ENCODE measurements around the gene TMEM236. TPM values are rescaled to one million over a fixed set of nuclear protein-coding genes. Genes with fewer than 3 reads are reported as not detected.
"Not testable (repeated sequence)": the region's sequence is repeated elsewhere in the genome, so short reads cannot be mapped to it uniquely, and the experiment has no call there.

TMEM236 gene
- polyA plus RNA-seq, 1 donor (not counting 4 experiments of a cell fraction or from before 2014, with no cell fraction given) = 0.13 TPM

DNA sequence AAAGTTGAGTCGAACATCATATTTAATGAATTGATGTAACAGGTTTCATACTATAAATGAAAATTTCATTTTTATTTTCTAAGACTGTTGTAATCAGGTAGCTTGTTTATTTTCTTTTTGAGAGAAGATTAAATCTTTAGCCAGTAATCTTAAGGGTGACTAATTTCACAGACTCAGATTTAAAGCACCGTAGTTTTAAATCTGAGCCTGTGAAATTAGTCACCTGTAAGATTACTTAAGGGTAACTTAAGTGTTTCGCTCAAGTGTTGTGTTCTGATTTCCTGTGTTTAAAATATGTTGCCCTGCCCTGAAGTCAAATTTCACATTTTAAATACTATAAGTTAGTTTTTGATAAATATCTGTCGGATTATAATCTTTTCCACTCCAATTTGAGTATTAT is 35.8 kb upstream of the TMEM236 start:
- H3K9me1 ChIP-seq (ENCODE audit: control insufficient read depth, extremely low read depth, insufficient read depth, low read length) = no peaks in the 10 kb centered on the region
- no peak for FAIRE-seq

DNA sequence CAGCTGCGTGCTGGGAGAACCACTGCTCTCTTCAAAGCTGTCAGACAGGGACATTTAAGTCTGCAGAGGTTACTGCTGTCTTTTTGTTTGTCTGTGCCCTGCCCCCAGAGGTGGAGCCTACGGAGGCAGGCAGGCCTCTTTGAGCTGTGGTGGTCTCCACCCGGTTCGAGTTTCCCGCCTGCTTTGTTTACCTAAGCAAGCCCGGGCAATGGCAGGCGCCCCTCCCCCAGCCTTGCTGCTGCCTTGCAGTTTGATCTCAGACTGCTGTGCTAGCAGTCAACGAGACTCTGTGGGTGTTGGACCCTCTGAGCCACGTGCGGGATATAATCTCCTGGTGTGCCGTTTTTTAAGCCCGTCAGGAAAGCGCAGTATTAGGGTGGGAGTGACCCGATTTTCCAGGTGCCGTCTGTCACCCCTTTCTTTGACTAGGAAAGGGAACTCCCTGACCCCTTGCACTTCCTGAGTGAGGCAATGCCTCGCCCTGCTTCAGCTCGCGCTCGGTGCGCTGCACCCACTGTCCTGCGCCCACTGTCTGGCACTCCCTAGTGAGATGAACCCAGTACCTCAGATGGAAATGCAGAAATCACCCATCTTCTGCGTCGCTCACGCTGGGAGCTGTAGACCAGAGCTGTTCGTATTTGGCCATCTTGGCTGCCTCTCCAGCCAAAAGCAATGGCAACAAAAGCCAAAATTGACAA is 29.5 kb upstream of the TMEM236 start:
- H2AFZ ChIP-seq (ENCODE audit: control insufficient read depth, low read length); H3K4me2 ChIP-seq (ENCODE audit: control insufficient read depth, extremely low read depth, insufficient read depth, low read depth, low read length); H4K20me1 ChIP-seq (ENCODE audit: control insufficient read depth, extremely low read depth, insufficient read depth, low read length); H3K9ac ChIP-seq (ENCODE audit: control insufficient read depth, extremely low read depth, insufficient read depth, low read length); H3K9me3 ChIP-seq (ENCODE audit: control insufficient read depth, low read depth, low read length); H3K79me2 ChIP-seq (ENCODE audit: control insufficient read depth, insufficient read depth, low read length); H3K27ac ChIP-seq (ENCODE audit: control insufficient read depth, insufficient read depth, low read length); dilution Hi-C loops (cut with MboI; ENCODE audit: extremely low pct_ligation_motif_present, low sequenced_read_pairs); H3K36me3 ChIP-seq (ENCODE audit: control insufficient read depth in 2 of 2, extremely low read depth in 1 of 2, insufficient read depth in 2 of 2, low read length in 2 of 2); FAIRE-seq; H3K27me3 ChIP-seq (ENCODE audit: control insufficient read depth, extremely low read depth, insufficient read depth, low read length); H3K4me3 ChIP-seq (ENCODE audit: control insufficient read depth in 2 of 3, extremely low read depth in 1 of 3, insufficient read depth in 2 of 3, low read depth in 1 of 3, low read length in 3 of 3); H3K4me1 ChIP-seq (ENCODE audit: control insufficient read depth, extremely low read depth, insufficient read depth, low read length); H3K9me1 ChIP-seq (ENCODE audit: control insufficient read depth, extremely low read depth, insufficient read depth, low read length); DNase-seq (ENCODE audit: low read depth, low spot score): not testable (repeated sequence)

More for the DNA sequence above, 35.8 kb upstream of the TMEM236 start:
- peaks cover 10 to 11% of the 10 kb centered on the region in 2 experiments for H3K36me3 ChIP-seq (ENCODE audit: control insufficient read depth in 2 of 2, extremely low read depth in 1 of 2, insufficient read depth in 2 of 2, low read length in 2 of 2)
- H3K27me3 ChIP-seq (ENCODE audit: control insufficient read depth, extremely low read depth, insufficient read depth, low read length) = no peaks in the 10 kb centered on the region
- no peak for TF ChIP-seq EZH2 (IDR thresholded peaks at IDR 0.05; ENCODE audit: low read length)
- TF ChIP-seq, protein P1, sequence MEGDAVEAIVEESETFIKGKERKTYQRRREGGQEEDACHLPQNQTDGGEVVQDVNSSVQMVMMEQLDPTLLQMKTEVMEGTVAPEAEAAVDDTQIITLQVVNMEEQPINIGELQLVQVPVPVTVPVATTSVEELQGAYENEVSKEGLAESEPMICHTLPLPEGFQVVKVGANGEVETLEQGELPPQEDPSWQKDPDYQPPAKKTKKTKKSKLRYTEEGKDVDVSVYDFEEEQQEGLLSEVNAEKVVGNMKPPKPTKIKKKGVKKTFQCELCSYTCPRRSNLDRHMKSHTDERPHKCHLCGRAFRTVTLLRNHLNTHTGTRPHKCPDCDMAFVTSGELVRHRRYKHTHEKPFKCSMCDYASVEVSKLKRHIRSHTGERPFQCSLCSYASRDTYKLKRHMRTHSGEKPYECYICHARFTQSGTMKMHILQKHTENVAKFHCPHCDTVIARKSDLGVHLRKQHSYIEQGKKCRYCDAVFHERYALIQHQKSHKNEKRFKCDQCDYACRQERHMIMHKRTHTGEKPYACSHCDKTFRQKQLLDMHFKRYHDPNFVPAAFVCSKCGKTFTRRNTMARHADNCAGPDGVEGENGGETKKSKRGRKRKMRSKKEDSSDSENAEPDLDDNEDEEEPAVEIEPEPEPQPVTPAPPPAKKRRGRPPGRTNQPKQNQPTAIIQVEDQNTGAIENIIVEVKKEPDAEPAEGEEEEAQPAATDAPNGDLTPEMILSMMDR (optimal IDR thresholded peaks at IDR 0.05 in 1 of 3, IDR thresholded peaks at IDR 0.05 in 1 of 3, conservative IDR thresholded peaks at IDR 0.05 in 1 of 3; ENCODE audit: extremely low read depth in 1 of 3, insufficient read depth in 2 of 3, low read length in 3 of 3) = no peak
- no peaks in the 10 kb centered on the region for H3K4me1 ChIP-seq (ENCODE audit: control insufficient read depth, extremely low read depth, insufficient read depth, low read length)
- H4K20me1 ChIP-seq (ENCODE audit: control insufficient read depth, extremely low read depth, insufficient read depth, low read length) = no peaks in the 10 kb centered on the region
- H3K79me2 ChIP-seq (ENCODE audit: control insufficient read depth, insufficient read depth, low read length) = no peaks in the 10 kb centered on the region
- no peak overlapping the region for H3K9ac ChIP-seq (ENCODE audit: control insufficient read depth, extremely low read depth, insufficient read depth, low read length)
- dilution Hi-C loops (cut with MboI; ENCODE audit: extremely low pct_ligation_motif_present, low sequenced_read_pairs) = no loop called here
- no peak overlapping the region for H3K4me2 ChIP-seq (ENCODE audit: control insufficient read depth, extremely low read depth, insufficient read depth, low read depth, low read length)
- H2AFZ ChIP-seq (ENCODE audit: control insufficient read depth, low read length) = no peak overlapping the region
- H3K9me3 ChIP-seq (ENCODE audit: control insufficient read depth, low read depth, low read length) = no peaks in the 10 kb centered on the region
- no peak for DNase-seq (ENCODE audit: low read depth, low spot score)
- H3K27ac ChIP-seq (ENCODE audit: control insufficient read depth, insufficient read depth, low read length) = no peak overlapping the region
- no peak overlapping the region for H3K4me3 ChIP-seq (ENCODE audit: control insufficient read depth in 2 of 3, extremely low read depth in 1 of 3, insufficient read depth in 2 of 3, low read depth in 1 of 3, low read length in 3 of 3)

DNA sequence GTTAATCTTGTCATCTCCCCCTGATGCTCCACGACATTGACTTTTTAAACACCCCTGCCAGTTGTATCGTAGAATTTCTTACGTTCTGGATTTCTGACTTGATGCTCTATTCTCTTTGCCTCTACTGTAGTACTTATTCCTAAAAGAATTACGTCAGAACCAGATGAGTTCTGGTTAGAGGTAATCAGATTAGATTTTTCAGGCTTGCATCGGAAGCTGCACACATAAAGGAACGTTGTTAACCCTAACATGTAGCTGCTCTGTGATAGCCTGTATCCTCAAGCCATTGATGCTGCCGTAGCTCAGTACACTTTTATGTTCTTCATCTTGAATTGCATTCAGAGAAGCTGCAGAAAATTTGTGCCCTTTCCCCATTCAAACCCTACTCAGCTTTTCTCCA is 26.3 kb upstream of the TMEM236 start:
- no peaks in the 10 kb centered on the region for H3K9me1 ChIP-seq (ENCODE audit: control insufficient read depth, extremely low read depth, insufficient read depth, low read length)
- H3K27ac ChIP-seq (ENCODE audit: control insufficient read depth, insufficient read depth, low read length) = no peak overlapping the region
- H3K4me2 ChIP-seq (ENCODE audit: control insufficient read depth, extremely low read depth, insufficient read depth, low read depth, low read length) = no peak overlapping the region
- dilution Hi-C loops (cut with MboI; ENCODE audit: extremely low pct_ligation_motif_present, low sequenced_read_pairs) = no loop called here
- no peak overlapping the region for H2AFZ ChIP-seq (ENCODE audit: control insufficient read depth, low read length)
- DNase-seq (ENCODE audit: low read depth, low spot score) (no peak), FAIRE-seq (no peak)
- H3K79me2 ChIP-seq (ENCODE audit: control insufficient read depth, insufficient read depth, low read length) = no peaks in the 10 kb centered on the region
- TF ChIP-seq EZH2 (IDR thresholded peaks at IDR 0.05; ENCODE audit: low read length) = no peak
- TF ChIP-seq, protein P1 (optimal IDR thresholded peaks at IDR 0.05 in 1 of 3, IDR thresholded peaks at IDR 0.05 in 1 of 3, conservative IDR thresholded peaks at IDR 0.05 in 1 of 3; ENCODE audit: extremely low read depth in 1 of 3, insufficient read depth in 2 of 3, low read length in 3 of 3) = no peak
- H3K4me3 ChIP-seq (ENCODE audit: control insufficient read depth in 2 of 3, extremely low read depth in 1 of 3, insufficient read depth in 2 of 3, low read depth in 1 of 3, low read length in 3 of 3) = no peak overlapping the region
- H3K36me3 ChIP-seq (ENCODE audit: control insufficient read depth in 2 of 2, extremely low read depth in 1 of 2, insufficient read depth in 2 of 2, low read length in 2 of 2) = no peaks in the 10 kb centered on the region
- H3K9me3 ChIP-seq (ENCODE audit: control insufficient read depth, low read depth, low read length) = no peaks in the 10 kb centered on the region
- H4K20me1 ChIP-seq (ENCODE audit: control insufficient read depth, extremely low read depth, insufficient read depth, low read length) = no peaks in the 10 kb centered on the region
- no peaks in the 10 kb centered on the region for H3K4me1 ChIP-seq (ENCODE audit: control insufficient read depth, extremely low read depth, insufficient read depth, low read length)
- H3K9ac ChIP-seq (ENCODE audit: control insufficient read depth, extremely low read depth, insufficient read depth, low read length) = no peak overlapping the region
- H3K27me3 ChIP-seq (ENCODE audit: control insufficient read depth, extremely low read depth, insufficient read depth, low read length) = no peaks in the 10 kb centered on the region
